GM19240 (cell line): ENCODE measurements around the gene ZNF786.
"Not testable (repeated sequence)": the region's sequence is repeated elsewhere in the genome, so short reads cannot be mapped to it uniquely, and the experiment has no call there.

Experiments
- DNase-seq: peaks from one replicate; pipeline ENCODE4 v3.0.0; 2011; ENCODE audit warnings: low spot score; ENCODE audit not compliant: insufficient read length

ZNF786 gene

GRCh38 chr7:149084407-149084806 lies 6.1 kb downstream of the ZNF786 start:
- no peak for DNase-seq

GRCh38 chr7:149081914-149082313 lies 8.6 kb downstream of the ZNF786 start:
- DNase-seq = no peak

- no peak for DNase-seq
Observed at GRCh38 chr7:149077594-149077993, 12.9 kb downstream of the ZNF786 start.

- DNase-seq = no peak
Observed at GRCh38 chr7:149075286-149075685, 15.2 kb downstream of the ZNF786 start.

- no peak for DNase-seq
Observed at GRCh38 chr7:149074116-149074885, 16.2 kb downstream of the ZNF786 start.

- DNase-seq = no peak
Observed at GRCh38 chr7:149072438-149072775, 18.1 kb downstream of the ZNF786 start.

GRCh38 chr7:149071641-149072437 lies 18.7 kb downstream of the ZNF786 start:
- DNase-seq = no peak

GRCh38 chr7:149071182-149071635 lies 19.3 kb downstream of the ZNF786 start:
- DNase-seq = no peak

GRCh38 chr7:149070372-149071125 lies 20.0 kb downstream of the ZNF786 start:
- no peak for DNase-seq

- DNase-seq = no peak
Observed at GRCh38 chr7:149067869-149068268, 22.6 kb downstream of the ZNF786 start.

GRCh38 chr7:149063476-149063875 lies 27.0 kb downstream of the ZNF786 start:
- no peak for DNase-seq

GRCh38 chr7:149062217-149062899 lies 28.2 kb downstream of the ZNF786 start:
- not testable (repeated sequence) for DNase-seq

- DNase-seq = no peak
Observed at GRCh38 chr7:149060156-149060555, 30.4 kb downstream of the ZNF786 start.

GRCh38 chr7:149053885-149054284 lies 36.6 kb downstream of the ZNF786 start:
- no peak for DNase-seq

GRCh38 chr7:149053384-149053783 lies 37.1 kb downstream of the ZNF786 start:
- no peak for DNase-seq

- no peak for DNase-seq
Observed at GRCh38 chr7:149050941-149051340, 39.6 kb downstream of the ZNF786 start.

- DNase-seq = no peak
Observed at GRCh38 chr7:149048805-149049204, 41.7 kb downstream of the ZNF786 start.

- no peak for DNase-seq
Observed at GRCh38 chr7:149046416-149046815, 44.1 kb downstream of the ZNF786 start.

GRCh38 chr7:149043936-149044335 lies 46.6 kb downstream of the ZNF786 start:
- no peak for DNase-seq

GRCh38 chr7:149041350-149041749 lies 49.2 kb downstream of the ZNF786 start:
- DNase-seq = no peak

GRCh38 chr7:149038641-149039040 lies 51.9 kb downstream of the ZNF786 start:
- not testable (repeated sequence) for DNase-seq
